ENCODE data around the gene FGFR1OP2.
"Not testable (repeated sequence)": the region's sequence is repeated elsewhere in the genome, so short reads cannot be mapped to it uniquely, and the experiment has no call there.

FGFR1OP2 gene

GRCh38 chr12:26937863-26938700 is at the start of gene FGFR1OP2, which contains the start of gene INTS13:
TSS of gene FGFR1OP2 (plus strand) at chr12:26938470. CDS start at chr12:26954159, 15,689 bp downstream.
TSS of gene INTS13 (minus strand) at chr12:26937981. CDS start at chr12:26936803, 1,178 bp downstream.
- DNase-seq: peak; percentile 98

GRCh38 chr12:26890784-26891183 is 47.5 kb upstream of the FGFR1OP2 start:
- DNase-seq: no peak

GRCh38 chr12:26891704-26892103 is 46.6 kb upstream of the FGFR1OP2 start:
- no peak for DNase-seq

- no peak for DNase-seq
These were observed 42.6 kb upstream of the FGFR1OP2 start for GRCh38 chr12:26895672-26896071.

GRCh38 chr12:26896913-26897312 is 41.4 kb upstream of the FGFR1OP2 start:
- no peak for DNase-seq

GRCh38 chr12:26903396-26903795 is 34.9 kb upstream of the FGFR1OP2 start:
- not testable (repeated sequence) for DNase-seq

GRCh38 chr12:26906024-26906423 is 32.2 kb upstream of the FGFR1OP2 start:
- DNase-seq: no peak

GRCh38 chr12:26906704-26907103 is 31.6 kb upstream of the FGFR1OP2 start:
- no peak for DNase-seq

- DNase-seq: no peak
These were observed 19.7 kb upstream of the FGFR1OP2 start for GRCh38 chr12:26918321-26919215.

- DNase-seq: no peak
These were observed 19.1 kb upstream of the FGFR1OP2 start for GRCh38 chr12:26919216-26919555.

GRCh38 chr12:26921886-26922285 is 16.4 kb upstream of the FGFR1OP2 start:
- no peak for DNase-seq

- no peak for DNase-seq
These were observed 9.6 kb upstream of the FGFR1OP2 start for GRCh38 chr12:26928661-26929060.

GRCh38 chr12:26929590-26929989 is 8.7 kb upstream of the FGFR1OP2 start:
- no peak for DNase-seq

GRCh38 chr12:26935636-26936378 is 2.5 kb upstream of the FGFR1OP2 start:
- peak; percentile 43 for DNase-seq

GRCh38 chr12:26936559-26937442 is 1.5 kb upstream of the FGFR1OP2 start:
- DNase-seq: peak; percentile 39

- DNase-seq: no peak
These were observed 817 bp upstream of the FGFR1OP2 start for GRCh38 chr12:26937443-26937862.

- peak; percentile 37 for DNase-seq
These were observed 412 bp downstream of the FGFR1OP2 start for GRCh38 chr12:26938701-26939062.

GRCh38 chr12:26939192-26939832 is 1.0 kb downstream of the FGFR1OP2 start:
- DNase-seq: peak; percentile 29

GRCh38 chr12:26939953-26940352 is 1.7 kb downstream of the FGFR1OP2 start:
- DNase-seq: peak; percentile 19

GRCh38 chr12:26940516-26941214 is 2.4 kb downstream of the FGFR1OP2 start:
- peak; percentile 53 for DNase-seq

- peak; percentile 50 for DNase-seq
These were observed 2.9 kb downstream of the FGFR1OP2 start for GRCh38 chr12:26941215-26941594.
